Measurements from ENCODE around the gene BANF2. TPM values are rescaled to one million over a fixed set of nuclear protein-coding genes. Genes with fewer than 3 reads are reported as not detected.
"Not testable (repeated sequence)": the region's sequence is repeated elsewhere in the genome, so short reads cannot be mapped to it uniquely, and the experiment has no call there.

BANF2 gene
- total and polyA plus RNA-seq, 9 donors = not detected

GRCh38 chr20:17706632-17707031 lies 6.9 kb downstream of the BANF2 start:
- intact Hi-C loops (cut with DNase I) = no loop called here
- H3K9me3 ChIP-seq = no peaks in the 10 kb centered on the region
- 62 to 95% (median 77%) methylated on average over 3 of the region's 3 CpGs for WGBS, 3 donors
- peaks cover 7% of the 10 kb centered on the region for H3K4me1 ChIP-seq (ENCODE audit: insufficient read depth)
- no peak for DNase-seq
- H3K27ac ChIP-seq = no peak overlapping the region
- TF ChIP-seq, protein P1, sequence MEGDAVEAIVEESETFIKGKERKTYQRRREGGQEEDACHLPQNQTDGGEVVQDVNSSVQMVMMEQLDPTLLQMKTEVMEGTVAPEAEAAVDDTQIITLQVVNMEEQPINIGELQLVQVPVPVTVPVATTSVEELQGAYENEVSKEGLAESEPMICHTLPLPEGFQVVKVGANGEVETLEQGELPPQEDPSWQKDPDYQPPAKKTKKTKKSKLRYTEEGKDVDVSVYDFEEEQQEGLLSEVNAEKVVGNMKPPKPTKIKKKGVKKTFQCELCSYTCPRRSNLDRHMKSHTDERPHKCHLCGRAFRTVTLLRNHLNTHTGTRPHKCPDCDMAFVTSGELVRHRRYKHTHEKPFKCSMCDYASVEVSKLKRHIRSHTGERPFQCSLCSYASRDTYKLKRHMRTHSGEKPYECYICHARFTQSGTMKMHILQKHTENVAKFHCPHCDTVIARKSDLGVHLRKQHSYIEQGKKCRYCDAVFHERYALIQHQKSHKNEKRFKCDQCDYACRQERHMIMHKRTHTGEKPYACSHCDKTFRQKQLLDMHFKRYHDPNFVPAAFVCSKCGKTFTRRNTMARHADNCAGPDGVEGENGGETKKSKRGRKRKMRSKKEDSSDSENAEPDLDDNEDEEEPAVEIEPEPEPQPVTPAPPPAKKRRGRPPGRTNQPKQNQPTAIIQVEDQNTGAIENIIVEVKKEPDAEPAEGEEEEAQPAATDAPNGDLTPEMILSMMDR (IDR thresholded peaks at IDR 0.05) = no peak
- TF ChIP-seq POLR2A (IDR thresholded peaks at IDR 0.05) = no peak
- no peak for TF ChIP-seq EP300 (IDR thresholded peaks at IDR 0.05)
- no peaks in the 10 kb centered on the region for H3K36me3 ChIP-seq
- H3K27me3 ChIP-seq = no peaks in the 10 kb centered on the region
- H3K4me3 ChIP-seq = no peak overlapping the region

GRCh38 chr20:17707951-17708350 lies 8.2 kb downstream of the BANF2 start:
- H3K36me3 ChIP-seq; H3K27me3 ChIP-seq; H3K27ac ChIP-seq; H3K4me3 ChIP-seq; H3K9me3 ChIP-seq; intact Hi-C loops (cut with DNase I); H3K4me1 ChIP-seq (ENCODE audit: insufficient read depth); DNase-seq: not testable (repeated sequence)
- WGBS, 3 donors = 95 to 96% (median 96%) methylated on average over 3 of the region's 3 CpGs

DNA sequence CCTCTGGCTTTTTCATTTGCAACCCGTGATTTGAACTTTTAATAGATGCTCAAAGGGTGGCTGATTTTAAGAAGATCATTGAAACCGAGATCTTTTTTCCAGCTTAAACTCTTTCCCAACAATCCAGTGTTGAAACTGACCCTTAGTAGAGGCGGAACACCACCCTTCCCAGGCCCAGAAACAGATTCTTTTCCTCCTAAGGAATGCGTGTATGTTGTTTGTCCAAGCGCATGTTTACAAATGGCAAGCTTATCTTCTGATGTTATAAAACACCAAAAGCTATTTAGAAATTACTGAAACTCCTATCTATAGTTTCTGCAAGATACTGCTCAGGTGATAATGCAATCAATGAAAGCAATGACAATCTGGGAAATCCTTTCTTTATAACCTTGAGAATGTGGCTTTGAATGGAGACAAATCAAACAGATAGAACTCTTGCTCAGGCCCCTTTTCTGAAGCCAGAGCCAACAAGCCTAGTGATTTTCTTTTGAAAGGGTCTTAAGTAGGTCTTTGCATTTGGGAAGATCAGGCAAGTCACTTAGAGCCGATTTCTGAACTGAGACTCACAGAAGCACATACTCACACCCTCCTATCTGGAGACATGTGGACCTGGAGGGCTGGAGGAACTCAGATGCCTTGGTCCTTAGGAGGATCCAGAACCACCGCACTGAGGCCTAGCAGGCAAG lies 9.1 kb downstream of the BANF2 start:
- H3K4me3 ChIP-seq = no peak overlapping the region
- no peaks in the 10 kb centered on the region for H3K9me3 ChIP-seq
- H3K27ac ChIP-seq = no peak overlapping the region
- DNase-seq = no peak
- no peaks in the 10 kb centered on the region for H3K36me3 ChIP-seq
- H3K27me3 ChIP-seq = no peaks in the 10 kb centered on the region
- intact Hi-C loops (cut with DNase I) = no loop called here
- 65 to 76% (median 70%) methylated on average over 7 of the region's 7 CpGs for WGBS, 3 donors
- peaks cover 7% of the 10 kb centered on the region for H3K4me1 ChIP-seq (ENCODE audit: insufficient read depth)
- no peak for TF ChIP-seq EP300 (IDR thresholded peaks at IDR 0.05)
- TF ChIP-seq, protein P1 (IDR thresholded peaks at IDR 0.05) = no peak
- TF ChIP-seq POLR2A (IDR thresholded peaks at IDR 0.05) = no peak

DNA sequence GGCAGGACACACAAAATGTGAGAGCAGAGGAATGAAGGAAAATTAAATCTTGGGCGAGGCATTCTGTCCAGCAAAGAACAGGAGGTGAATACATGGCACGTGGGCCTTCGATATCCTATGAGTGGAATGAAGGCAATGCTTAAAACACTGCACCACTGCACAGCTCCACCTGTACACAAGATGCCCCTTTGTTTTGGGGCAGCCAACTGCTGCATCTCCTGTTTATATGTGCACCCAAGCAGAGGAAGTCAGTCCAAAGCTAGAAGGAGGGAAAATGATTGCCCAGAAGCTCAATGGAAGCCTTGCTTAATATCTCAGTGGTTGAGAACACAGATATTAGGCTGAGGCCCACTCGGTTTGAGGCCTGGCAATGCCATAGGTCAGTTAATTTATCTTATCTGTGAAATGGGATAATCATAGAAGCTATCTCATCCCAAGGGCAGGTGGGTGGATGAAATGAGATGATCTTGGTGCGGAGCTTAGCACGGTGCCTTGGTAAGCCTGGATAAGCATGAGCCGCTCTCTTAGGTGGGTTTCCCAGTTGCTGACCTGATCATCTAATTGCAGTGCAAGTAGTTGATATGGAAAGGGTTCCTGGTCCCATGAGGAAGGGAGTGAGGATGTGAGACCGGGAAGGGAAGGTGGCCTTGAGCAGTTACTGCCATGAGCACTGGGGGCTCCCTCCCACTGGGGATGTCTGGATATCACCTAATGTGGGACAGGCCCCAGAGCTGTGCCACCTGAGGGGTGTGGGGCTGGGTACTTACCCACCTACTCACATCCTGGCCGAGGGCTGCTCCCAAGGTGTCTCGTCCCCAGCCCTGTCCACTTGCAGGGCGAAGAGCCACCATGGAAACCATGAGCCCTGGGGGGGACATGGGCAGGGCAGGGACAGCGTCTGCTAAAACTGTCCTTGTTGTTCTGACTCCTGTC lies 9.9 kb downstream of the BANF2 start:
- no peak overlapping the region for H3K27ac ChIP-seq
- H3K27me3 ChIP-seq = no peaks in the 10 kb centered on the region
- H3K4me3 ChIP-seq = no peak overlapping the region
- H3K9me3 ChIP-seq = no peaks in the 10 kb centered on the region
- WGBS, 3 donors = 85 to 90% (median 87%) methylated on average over 12 of the region's 12 CpGs
- DNase-seq = no peak
- H3K4me1 ChIP-seq (ENCODE audit: insufficient read depth) = peaks cover 7% of the 10 kb centered on the region
- intact Hi-C loops (cut with DNase I) = no loop called here
- TF ChIP-seq EP300 (IDR thresholded peaks at IDR 0.05) (no peak), POLR2A (IDR thresholded peaks at IDR 0.05) (no peak)
- TF ChIP-seq, protein P1 (IDR thresholded peaks at IDR 0.05) = no peak
- H3K36me3 ChIP-seq = no peaks in the 10 kb centered on the region

All from ovary (tissue), 9 donors.